Vagina (tissue), 2 donors: ENCODE results near the gene PSMB7. TPM values are rescaled to one million over a fixed set of nuclear protein-coding genes. Genes with fewer than 3 reads are reported as not detected.

Experiments
- DNase-seq, 2 donors: peaks; one replicate each; pipeline ENCODE4 v3.0.0-alpha.2; 2017; ENCODE audit errors: extremely low spot score in 2 of 2
- H3K27ac ChIP-seq: fragments of 200-600 bp; sonication (generic); one replicate; pipeline ENCODE4 v1.5.1; 2019
- H3K27me3 ChIP-seq: fragments of 200-600 bp; sonication (generic); one replicate; pipeline ENCODE4 v1.5.1; 2019
- H3K36me3 ChIP-seq, 2 donors: fragments of 200-600 bp; sonication (generic); one replicate each; pipeline ENCODE4 v1.5.1; 2017 to 2019
- H3K4me1 ChIP-seq: fragments of 200-600 bp; sonication (generic); one replicate; pipeline ENCODE4 v1.5.1; 2019
- H3K4me3 ChIP-seq, 2 donors: fragments of 200-600 bp; sonication (generic); 1 replicate in 1 of 2; 2 replicates in 1 of 2; pipeline ENCODE4 v1.5.1; 2016 to 2019
- H3K9me3 ChIP-seq: fragments of 200-600 bp; sonication (generic); one replicate; pipeline ENCODE4 v1.5.1; 2019
- POLR2A ChIP-seq, 2 donors: fragments of 450-650 bp; IDR thresholded peaks; one replicate each; pipeline ENCODE4 v1.6.1; 2017; ENCODE audit warnings: antibody characterized with exemption in 2 of 2, mild to moderate bottlenecking in 2 of 2, moderate library complexity in 2 of 2
- POLR2AphosphoS5 ChIP-seq, 2 donors: sonication (generic); formaldehyde crosslinking; IDR thresholded peaks; one replicate each; pipeline ENCODE4 v1.9.0; 2017; ENCODE audit warnings: antibody characterized with exemption in 2 of 2, mild to moderate bottlenecking in 2 of 2, low read depth in 1 of 2; ENCODE audit not compliant: insufficient read depth in 1 of 2
- intact Hi-C: fragments of 100-400 bp; cut with DNase I; formaldehyde crosslinking; loops from one replicate; pipeline ENCODE4 v1.15.1; 2023
- total RNA-seq: library from RNA; depleted of rRNA; stranded (reverse); fragments of >200 nt; gene quantifications from one replicate; pipeline ENCODE4 v1.2.3, GENCODE V29; 2016
- TF ChIP-seq, protein P1 (sequence below), 3 experiments: fragments of 450-650 bp in 2 of 3; fragments of 200-600 bp in 1 of 3; sonication (generic) in 1 of 3; IDR thresholded peaks; one replicate each; pipeline ENCODE4 v1.5.1; 2017 to 2019; ENCODE audit warnings: antibody characterized with exemption in 3 of 3, mild to moderate bottlenecking in 2 of 3, moderate library complexity in 2 of 3

The PSMB7 gene
- total RNA-seq, 1 donor from 2014 or later = 121 TPM

DNA sequence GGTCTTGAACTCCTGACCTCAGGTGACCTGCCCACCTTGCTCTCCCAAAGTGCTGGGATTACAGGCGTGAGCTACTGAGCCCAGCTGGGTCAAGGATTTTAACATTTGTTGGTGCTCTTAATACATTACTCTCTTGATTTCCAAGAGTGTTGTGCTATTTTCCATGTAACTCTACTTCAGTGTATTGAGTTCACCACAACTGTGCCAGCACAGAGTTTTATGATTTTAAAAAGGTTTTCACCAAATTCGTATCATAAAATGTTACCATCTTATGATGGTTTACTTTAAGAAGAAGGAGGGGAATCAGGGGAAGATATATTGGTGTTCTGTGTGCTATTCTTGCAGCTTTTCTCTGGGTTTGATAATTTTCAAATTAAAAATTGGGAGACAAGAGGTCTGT is 28.4 kb upstream of the PSMB7 start:
- intact Hi-C loops = no loop called here
- Histone ChIP-seq H3K9me3 (no peaks in the 10 kb centered on the region), H3K4me3 (no peak overlapping the region), H3K36me3 (no peaks in the 10 kb centered on the region), H3K27ac (no peak overlapping the region), H3K4me1 (no peaks in the 10 kb centered on the region), H3K27me3 (no peaks in the 10 kb centered on the region)
- TF ChIP-seq POLR2AphosphoS5 (IDR thresholded peaks at IDR 0.05; ENCODE audit: insufficient read depth in 1 of 2, low read depth in 1 of 2) (no peak), POLR2A (IDR thresholded peaks at IDR 0.05) (no peak)
- no peak for DNase-seq

DNA sequence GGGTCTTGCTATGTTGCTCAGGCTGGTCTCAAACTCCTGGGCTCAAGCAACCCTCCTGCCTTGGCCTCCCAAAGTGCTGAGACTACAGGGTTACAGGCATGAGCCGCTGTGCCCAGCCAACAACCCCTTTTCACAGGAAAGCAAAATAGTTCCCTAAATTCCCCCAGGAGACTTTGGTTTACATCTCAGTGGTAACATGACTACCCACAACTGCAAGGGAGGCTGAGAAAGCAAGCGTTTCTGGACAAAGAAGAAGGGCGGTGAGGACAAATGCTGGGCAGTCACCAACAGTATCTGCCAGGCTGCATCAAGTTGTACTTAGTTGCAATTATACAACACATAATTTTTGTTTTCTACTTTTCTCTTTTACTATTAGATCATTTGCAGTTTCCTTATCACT is 27.6 kb upstream of the PSMB7 start:
- Histone ChIP-seq H3K4me3 (no peak overlapping the region), H3K27me3 (no peaks in the 10 kb centered on the region), H3K4me1 (no peaks in the 10 kb centered on the region), H3K36me3 (no peaks in the 10 kb centered on the region), H3K9me3 (no peaks in the 10 kb centered on the region), H3K27ac (no peak overlapping the region)
- TF ChIP-seq POLR2AphosphoS5 (IDR thresholded peaks at IDR 0.05; ENCODE audit: insufficient read depth in 1 of 2, low read depth in 1 of 2) (no peak), POLR2A (IDR thresholded peaks at IDR 0.05) (no peak)
- TF ChIP-seq, protein P1, sequence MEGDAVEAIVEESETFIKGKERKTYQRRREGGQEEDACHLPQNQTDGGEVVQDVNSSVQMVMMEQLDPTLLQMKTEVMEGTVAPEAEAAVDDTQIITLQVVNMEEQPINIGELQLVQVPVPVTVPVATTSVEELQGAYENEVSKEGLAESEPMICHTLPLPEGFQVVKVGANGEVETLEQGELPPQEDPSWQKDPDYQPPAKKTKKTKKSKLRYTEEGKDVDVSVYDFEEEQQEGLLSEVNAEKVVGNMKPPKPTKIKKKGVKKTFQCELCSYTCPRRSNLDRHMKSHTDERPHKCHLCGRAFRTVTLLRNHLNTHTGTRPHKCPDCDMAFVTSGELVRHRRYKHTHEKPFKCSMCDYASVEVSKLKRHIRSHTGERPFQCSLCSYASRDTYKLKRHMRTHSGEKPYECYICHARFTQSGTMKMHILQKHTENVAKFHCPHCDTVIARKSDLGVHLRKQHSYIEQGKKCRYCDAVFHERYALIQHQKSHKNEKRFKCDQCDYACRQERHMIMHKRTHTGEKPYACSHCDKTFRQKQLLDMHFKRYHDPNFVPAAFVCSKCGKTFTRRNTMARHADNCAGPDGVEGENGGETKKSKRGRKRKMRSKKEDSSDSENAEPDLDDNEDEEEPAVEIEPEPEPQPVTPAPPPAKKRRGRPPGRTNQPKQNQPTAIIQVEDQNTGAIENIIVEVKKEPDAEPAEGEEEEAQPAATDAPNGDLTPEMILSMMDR (IDR thresholded peaks at IDR 0.05) = no peak
- intact Hi-C loops = no loop called here
- DNase-seq = no peak

DNA sequence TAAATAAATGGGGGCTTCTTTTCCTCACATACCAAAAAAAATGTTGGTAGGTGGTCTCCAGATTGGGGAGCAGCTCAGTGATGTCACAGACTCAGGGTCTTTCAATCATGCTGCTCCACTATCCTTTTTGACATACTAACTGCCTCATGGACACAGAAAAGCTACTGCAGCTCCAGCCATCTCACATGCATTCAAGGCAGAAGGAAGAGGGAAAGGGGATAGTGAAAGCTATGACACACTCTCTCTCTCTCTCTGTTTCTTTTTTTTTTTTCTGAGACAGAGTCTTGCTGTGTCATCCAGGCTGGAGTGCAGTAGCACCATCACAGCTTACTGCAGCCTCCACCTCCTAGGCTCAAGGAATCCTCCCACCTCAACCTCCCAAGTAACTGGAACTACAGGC is 27.1 kb upstream of the PSMB7 start:
- H3K4me1 ChIP-seq = no peaks in the 10 kb centered on the region
- intact Hi-C loops = no loop called here
- no peak for DNase-seq
- no peak overlapping the region for H3K4me3 ChIP-seq
- H3K9me3 ChIP-seq = no peaks in the 10 kb centered on the region
- no peak overlapping the region for H3K27ac ChIP-seq
- H3K27me3 ChIP-seq = no peaks in the 10 kb centered on the region
- H3K36me3 ChIP-seq = no peaks in the 10 kb centered on the region
- TF ChIP-seq, protein P1 (IDR thresholded peaks at IDR 0.05) = no peak

DNA sequence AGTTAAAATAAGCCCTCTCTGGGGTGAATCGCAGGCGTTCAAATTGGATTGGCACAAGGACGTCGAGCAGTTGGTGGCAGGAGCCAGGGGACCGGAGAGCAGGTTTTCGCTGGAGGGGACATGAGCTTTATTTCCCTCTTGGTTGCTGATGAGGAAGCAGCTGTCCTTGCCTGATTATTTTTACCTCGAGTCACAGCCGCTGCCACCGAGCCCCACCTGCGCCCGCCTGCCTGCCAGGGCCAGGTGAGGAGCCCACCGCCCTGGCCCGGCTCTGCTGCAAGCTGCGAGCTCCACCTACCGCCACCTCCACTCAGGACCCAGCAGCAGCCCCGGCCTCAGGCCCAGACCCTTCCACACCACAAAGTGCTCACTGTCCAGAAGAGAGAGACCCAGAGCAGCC is 26.0 kb upstream of the PSMB7 start:
- intact Hi-C loops = no loop called here
- Histone ChIP-seq H3K4me1 (no peaks in the 10 kb centered on the region), H3K4me3 (no peak overlapping the region), H3K27me3 (no peaks in the 10 kb centered on the region), H3K27ac (no peak overlapping the region), H3K9me3 (no peaks in the 10 kb centered on the region), H3K36me3 (no peaks in the 10 kb centered on the region)
- DNase-seq = no peak
- no peak for TF ChIP-seq POLR2AphosphoS5 (IDR thresholded peaks at IDR 0.05; ENCODE audit: insufficient read depth in 1 of 2, low read depth in 1 of 2)
- TF ChIP-seq, protein P1 (IDR thresholded peaks at IDR 0.05) = no peak

DNA sequence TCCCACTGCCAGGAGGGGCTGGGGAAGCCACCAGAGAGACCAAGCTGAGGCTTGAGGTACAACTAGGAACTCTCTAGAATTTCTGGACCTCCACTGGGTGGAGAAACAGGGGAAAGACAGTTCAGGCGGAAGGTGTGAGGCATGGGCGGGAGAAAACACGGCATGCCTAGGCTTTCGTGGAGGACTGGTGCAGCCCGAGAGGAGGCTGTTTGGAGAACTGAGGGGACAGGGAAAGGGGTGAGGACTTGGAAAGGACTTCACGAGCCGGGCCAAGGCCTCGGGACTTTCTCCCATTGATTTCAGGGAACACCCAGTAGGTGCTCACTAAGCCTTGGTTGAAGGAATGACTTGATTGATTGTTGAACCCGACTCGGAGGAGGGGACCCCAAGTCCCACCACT is 25.5 kb upstream of the PSMB7 start:
- no peaks in the 10 kb centered on the region for H3K36me3 ChIP-seq
- H3K27me3 ChIP-seq = no peaks in the 10 kb centered on the region
- no peaks in the 10 kb centered on the region for H3K9me3 ChIP-seq
- DNase-seq = no peak
- no peak overlapping the region for H3K27ac ChIP-seq
- TF ChIP-seq, protein P1 (IDR thresholded peaks at IDR 0.05) = no peak
- TF ChIP-seq POLR2A (IDR thresholded peaks at IDR 0.05) (no peak), POLR2AphosphoS5 (IDR thresholded peaks at IDR 0.05; ENCODE audit: insufficient read depth in 1 of 2, low read depth in 1 of 2) (no peak)
- no peaks in the 10 kb centered on the region for H3K4me1 ChIP-seq
- no peak overlapping the region for H3K4me3 ChIP-seq
- intact Hi-C loops = no loop called here
